GM12878 (cell line): ENCODE measurements around the gene MBD5.

ENCODE experiments used
- CTCF ChIP-seq, 3 experiments: IDR thresholded peaks in 2 of 3; conservative IDR thresholded peaks in 1 of 3; 2 replicates each; pipeline ENCODE4 v1.5.1; 2011; ENCODE audit warnings: low read depth in 3 of 3, low read length in 3 of 3, mild to moderate bottlenecking in 3 of 3, control low read depth in 2 of 3, moderate library complexity in 2 of 3, inconsistent platforms in 1 of 3, mixed read lengths in 1 of 3; ENCODE audit not compliant: control insufficient read depth in 2 of 3, insufficient read depth in 1 of 3; ENCODE audit errors: extremely low read depth in 1 of 3
- EZH2 ChIP-seq: IDR thresholded peaks from 2 replicates; pipeline ENCODE4 v1.6.1; 2012; ENCODE audit warnings: low read depth, mild to moderate bottlenecking, control low read depth, inconsistent platforms, low read length, borderline replicate concordance; ENCODE audit not compliant: control insufficient read depth
- MAX ChIP-seq: IDR thresholded peaks from 2 replicates; pipeline ENCODE4 v1.6.1; 2012; ENCODE audit warnings: low read depth, low read length, improper control_type of control experiment
- MLLT1 ChIP-seq: fragments of 450-650 bp; IDR thresholded peaks from 2 replicates; pipeline ENCODE4 v1.6.1; 2016; ENCODE audit warnings: mild to moderate bottlenecking
- MYC ChIP-seq: IDR thresholded peaks from 2 replicates; pipeline ENCODE4 v1.6.1; 2011; ENCODE audit warnings: mild to moderate bottlenecking, low read length, moderate library complexity, inconsistent platforms; ENCODE audit not compliant: insufficient read depth, insufficient replicate concordance, insufficient read length, severe bottlenecking
- PKNOX1 ChIP-seq: fragments of 450-650 bp; IDR thresholded peaks from 2 replicates; pipeline ENCODE4 v1.6.1; 2016; ENCODE audit warnings: mild to moderate bottlenecking
- POLR2A ChIP-seq: IDR thresholded peaks from 2 replicates; pipeline ENCODE4 v1.6.1; 2011; ENCODE audit warnings: low read depth, mild to moderate bottlenecking, low read length
- POLR2AphosphoS5 ChIP-seq: IDR thresholded peaks from 2 replicates; pipeline ENCODE4 v1.6.1; 2011; ENCODE audit warnings: mild to moderate bottlenecking, low read length, inconsistent platforms
- RAD21 ChIP-seq: IDR thresholded peaks from 2 replicates; pipeline ENCODE4 v1.6.1; 2011; ENCODE audit warnings: mild to moderate bottlenecking, low read depth, low read length, moderate library complexity; ENCODE audit not compliant: insufficient read depth
- SIN3A ChIP-seq: IDR thresholded peaks from 2 replicates; pipeline ENCODE4 v1.6.1; 2012; ENCODE audit warnings: low read depth, low read length, improper control_type of control experiment
- USF2 ChIP-seq: IDR thresholded peaks from 2 replicates; pipeline ENCODE4 v1.6.1; 2011; ENCODE audit warnings: low read depth, low read length, improper control_type of control experiment, borderline replicate concordance
- YY1 ChIP-seq: IDR thresholded peaks from 2 replicates; pipeline ENCODE4 v1.6.1; 2011; ENCODE audit warnings: low read depth, mild to moderate bottlenecking, low read length

GRCh38 chr2:148521181-148521580 lies 500.3 kb downstream of the MBD5 start:
- TF ChIP-seq MAX (no peak), YY1 (no peak), SIN3A (no peak), RAD21 (no peak), MYC (no peak), PKNOX1 (no peak), CTCF (IDR thresholded peaks at IDR 0.05 in 2 of 3, conservative IDR thresholded peaks at IDR 0.05 in 1 of 3; ENCODE audit: control insufficient read depth in 2 of 3, extremely low read depth in 1 of 3, insufficient read depth in 1 of 3, low read depth in 3 of 3, low read length in 3 of 3) (no peak), EZH2 (no peak), POLR2AphosphoS5 (no peak), POLR2A (no peak), MLLT1 (no peak), USF2 (no peak)
